GM12891 (cell line): ENCODE measurements around the gene KRT35.

ENCODE experiments used
- POLR2A ChIP-seq: IDR thresholded peaks from 2 replicates; pipeline ENCODE4 v1.6.1; 2011; ENCODE audit warnings: low read depth, low read length, control low read depth
- POLR2AphosphoS5 ChIP-seq: IDR thresholded peaks from 2 replicates; pipeline ENCODE4 v1.6.1; 2011; ENCODE audit warnings: low read depth, low read length, control low read depth
- SPI1 ChIP-seq: IDR thresholded peaks from 2 replicates; pipeline ENCODE4 v1.6.1; 2011; ENCODE audit warnings: low read depth, low read length, control low read depth
- TAF1 ChIP-seq: IDR thresholded peaks from 2 replicates; pipeline ENCODE4 v1.6.1; 2011; ENCODE audit warnings: low read depth, low read length, control low read depth

DNA sequence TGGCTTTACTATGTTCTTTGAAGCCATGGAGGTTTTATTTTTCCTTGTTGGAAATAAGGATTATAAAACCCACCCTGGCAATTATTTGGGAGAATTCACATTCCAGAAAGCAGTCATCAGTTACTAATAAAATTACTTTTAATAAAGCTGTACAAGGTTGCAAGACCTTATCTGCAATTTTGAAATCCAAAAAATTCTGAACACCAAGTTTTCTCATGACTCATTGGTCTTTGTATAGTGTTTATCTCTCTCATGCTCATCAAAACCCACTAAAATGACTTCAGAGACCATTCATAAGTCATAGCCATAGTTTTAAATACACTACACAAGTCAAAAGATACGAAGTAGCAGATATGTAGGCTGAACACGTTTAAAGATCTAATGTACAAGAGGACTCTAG is 34.1 kb downstream of the KRT35 start:
- no peak for TF ChIP-seq TAF1
- no peak for TF ChIP-seq POLR2A
- TF ChIP-seq SPI1: no peak
- TF ChIP-seq POLR2AphosphoS5: no peak
